GM21360 (cell line): Measurements from ENCODE around the gene B3GLCT.
A peak's percentile ranks its signal among the peaks of the same experiment; 100 is the strongest.
"Not testable (repeated sequence)": the region's sequence is repeated elsewhere in the genome, so short reads cannot be mapped to it uniquely, and the experiment has no call there.

Experiments used
- ATAC-seq: cut with Tn5 transposase; IDR thresholded peaks from one replicate; pipeline ENCODE4 v1.9.1; 2021; ENCODE audit warnings: mild to moderate bottlenecking, moderate library complexity; ENCODE audit not compliant: unreplicated experiment

B3GLCT gene

GRCh38 chr13:31199849-31200636, at the start of gene B3GLCT:
Gene B3GLCT, plus strand, starts transcription at chr13:31199975. Its CDS starts 110 bp downstream, at chr13:31200085.
- peak; percentile 85 for ATAC-seq

- ATAC-seq, result no peak
Measured at GRCh38 chr13:31150315-31150985, 49.3 kb upstream of the B3GLCT start.

GRCh38 chr13:31151837-31152236, 47.9 kb upstream of the B3GLCT start:
- no peak for ATAC-seq

GRCh38 chr13:31154939-31155338, 44.8 kb upstream of the B3GLCT start:
- ATAC-seq, result no peak

GRCh38 chr13:31159306-31159705, 40.5 kb upstream of the B3GLCT start:
- ATAC-seq, result no peak

GRCh38 chr13:31160857-31161556, 38.8 kb upstream of the B3GLCT start:
- peak; percentile 25 for ATAC-seq

GRCh38 chr13:31161557-31162150, 38.1 kb upstream of the B3GLCT start, which contains the start of gene HSPH1:
Gene HSPH1, minus strand, starts transcription at chr13:31161904. Its CDS starts 322 bp downstream, at chr13:31161582.
- peak; percentile 69 for ATAC-seq

- ATAC-seq, result peak; percentile 87
Measured at GRCh38 chr13:31162151-31163008, 37.4 kb upstream of the B3GLCT start.

GRCh38 chr13:31166591-31166990, 33.2 kb upstream of the B3GLCT start:
- no peak for ATAC-seq

GRCh38 chr13:31167490-31167889, 32.3 kb upstream of the B3GLCT start:
- ATAC-seq, result peak; percentile 39

- no peak for ATAC-seq
Measured at GRCh38 chr13:31168166-31168565, 31.6 kb upstream of the B3GLCT start.

- ATAC-seq, result no peak
Measured at GRCh38 chr13:31168736-31169135, 31.0 kb upstream of the B3GLCT start.

- ATAC-seq, result no peak
Measured at GRCh38 chr13:31172001-31172400, 27.8 kb upstream of the B3GLCT start.

GRCh38 chr13:31172535-31172934, 27.2 kb upstream of the B3GLCT start:
- ATAC-seq, result no peak

GRCh38 chr13:31174018-31174417, 25.8 kb upstream of the B3GLCT start:
- ATAC-seq, result no peak

- ATAC-seq, result no peak
Measured at GRCh38 chr13:31175847-31176532, 23.8 kb upstream of the B3GLCT start.

- ATAC-seq, result not testable (repeated sequence)
Measured at GRCh38 chr13:31177813-31178495, 21.8 kb upstream of the B3GLCT start.

- no peak for ATAC-seq
Measured at GRCh38 chr13:31179241-31179640, 20.5 kb upstream of the B3GLCT start.

- no peak for ATAC-seq
Measured at GRCh38 chr13:31179754-31180153, 20.0 kb upstream of the B3GLCT start.
